DMS53 treated with DMSO at 0.1 percent for 48 hours (cell line): ENCODE measurements around the gene SWSAP1.
"Not testable (repeated sequence)": the region's sequence is repeated elsewhere in the genome, so short reads cannot be mapped to it uniquely, and the experiment has no call there.

Experiments
- DNase-seq: peaks from one replicate; lab custom pipeline; 2025; ENCODE audit not compliant: unreplicated experiment; lab: John Stamatoyannopoulos, UW

SWSAP1 gene

GRCh38 chr19:11378319-11379189 is 4.1 kb downstream of the SWSAP1 start:
- peak; percentile 18 for DNase-seq

- DNase-seq = not testable (repeated sequence)
Measured at GRCh38 chr19:11379269-11379845, 4.9 kb downstream of the SWSAP1 start.

GRCh38 chr19:11379857-11380350 is 5.4 kb downstream of the SWSAP1 start:
- no peak for DNase-seq

GRCh38 chr19:11380653-11381537 is 6.4 kb downstream of the SWSAP1 start:
- DNase-seq = peak; percentile 85

GRCh38 chr19:11382898-11383705 is 8.6 kb downstream of the SWSAP1 start:
- peak; percentile 5 for DNase-seq

GRCh38 chr19:11383706-11384048 is 9.2 kb downstream of the SWSAP1 start:
- no peak for DNase-seq

GRCh38 chr19:11384778-11385129 is 10.3 kb downstream of the SWSAP1 start:
- DNase-seq = no peak

GRCh38 chr19:11387162-11388034 is 12.9 kb downstream of the SWSAP1 start:
- DNase-seq = peak; percentile 5

- no peak for DNase-seq
Measured at GRCh38 chr19:11390359-11390758, 15.9 kb downstream of the SWSAP1 start.

- DNase-seq = no peak
Measured at GRCh38 chr19:11390933-11391680, 16.6 kb downstream of the SWSAP1 start.

- no peak for DNase-seq
Measured at GRCh38 chr19:11397089-11397610, 22.7 kb downstream of the SWSAP1 start.

GRCh38 chr19:11399667-11400066 is 25.2 kb downstream of the SWSAP1 start:
- DNase-seq = no peak

GRCh38 chr19:11400798-11401197 is 26.3 kb downstream of the SWSAP1 start:
- DNase-seq = no peak

GRCh38 chr19:11401808-11402543 is 27.5 kb downstream of the SWSAP1 start:
- no peak for DNase-seq

GRCh38 chr19:11404588-11405222 is 30.2 kb downstream of the SWSAP1 start:
- no peak for DNase-seq

- no peak for DNase-seq
Measured at GRCh38 chr19:11405846-11406643, 31.6 kb downstream of the SWSAP1 start.
